ENCODE measurements around the gene SNED1.

The SNED1 gene

GRCh38 chr2:240960971-240961876, 37.2 kb upstream of the SNED1 start:
- TF ChIP-seq ZSCAN4 (tag by site-specific recombination; IDR thresholded peaks at IDR 0.05) (peak; percentile 92), BCL11A (tag by site-specific recombination; IDR thresholded peaks at IDR 0.05; ENCODE audit: low read depth) (no peak), ZBTB10 (tag by site-specific recombination; IDR thresholded peaks at IDR 0.05) (no peak), ZNF704 (tag by site-specific recombination; IDR thresholded peaks at IDR 0.05) (no peak), ZNF473 (tag by site-specific recombination; IDR thresholded peaks at IDR 0.05) (no peak), TRIM28 (IDR thresholded peaks at IDR 0.05; ENCODE audit: borderline replicate concordance, low read length) (peak; percentile 62; the same call in 1 of the 2 replicates), ZNF76 (tag by site-specific recombination; IDR thresholded peaks at IDR 0.05; ENCODE audit: borderline replicate concordance, low read depth) (no peak), ZNF169 (tag by site-specific recombination; IDR thresholded peaks at IDR 0.05) (no peak), ZBTB21 (tag by site-specific recombination; IDR thresholded peaks at IDR 0.05) (no peak)
- CTCF ChIA-PET, result no interaction called here
- H3K27ac ChIP-seq (ENCODE audit: extremely low read depth, low read depth, low read length), result no peak overlapping the region
- H3K4me1 ChIP-seq (ENCODE audit: control insufficient read depth, insufficient read depth, low read length), result peaks cover 4% of the 10 kb centered on the region
- H3K9me3 ChIP-seq (ENCODE audit: control insufficient read depth, insufficient read depth, low read depth, low read length), result no peaks in the 10 kb centered on the region
- no peaks in the 10 kb centered on the region for H3K36me3 ChIP-seq (ENCODE audit: control insufficient read depth in 2 of 2, insufficient read depth in 1 of 2, low read length in 2 of 2)
- POLR2A ChIA-PET, result no interaction called here
- H3K4me3 ChIP-seq (ENCODE audit: low read depth, low read length), result no peak overlapping the region

GRCh38 chr2:240961910-240962299, 36.5 kb upstream of the SNED1 start:
- Histone ChIP-seq H3K9me3 (ENCODE audit: control insufficient read depth, insufficient read depth, low read depth, low read length) (no peaks in the 10 kb centered on the region), H3K36me3 (ENCODE audit: control insufficient read depth in 2 of 2, insufficient read depth in 1 of 2, low read length in 2 of 2) (no peaks in the 10 kb centered on the region), H3K27ac (ENCODE audit: extremely low read depth, low read depth, low read length) (no peak overlapping the region), H3K4me1 (ENCODE audit: control insufficient read depth, insufficient read depth, low read length) (peaks cover 4% of the 10 kb centered on the region), H3K4me3 (ENCODE audit: low read depth, low read length) (no peak overlapping the region)
- ChIA-PET CTCF (no interaction called here), POLR2A (no interaction called here)
- TF ChIP-seq ZNF830 (tag by site-specific recombination; IDR thresholded peaks at IDR 0.05; ENCODE audit: low read depth) (no peak), ZSCAN4 (tag by site-specific recombination; IDR thresholded peaks at IDR 0.05) (peak; percentile 68), ZNF155 (tag by site-specific recombination; IDR thresholded peaks at IDR 0.05) (no peak), IKZF3 (tag by site-specific recombination; IDR thresholded peaks at IDR 0.05) (no peak), ZNF18 (tag by site-specific recombination; IDR thresholded peaks at IDR 0.05) (peak; percentile 26; the same call in 1 of the 2 replicates), ZSCAN5A (tag by site-specific recombination; IDR thresholded peaks at IDR 0.05) (no peak), ZNF645 (tag by site-specific recombination; IDR thresholded peaks at IDR 0.05) (no peak), ZNF398 (tag by site-specific recombination; IDR thresholded peaks at IDR 0.05) (peak; percentile 82)
